GM12801 (cell line): Measurements from ENCODE around the gene GYG1.

ENCODE experiments used
- TF ChIP-seq, protein P1 (sequence below): IDR thresholded peaks from one replicate; pipeline ENCODE4 v1.5.1; 2011; ENCODE audit warnings: control low read depth; ENCODE audit not compliant: insufficient read length; ENCODE audit errors: extremely low read depth

The GYG1 gene

DNA sequence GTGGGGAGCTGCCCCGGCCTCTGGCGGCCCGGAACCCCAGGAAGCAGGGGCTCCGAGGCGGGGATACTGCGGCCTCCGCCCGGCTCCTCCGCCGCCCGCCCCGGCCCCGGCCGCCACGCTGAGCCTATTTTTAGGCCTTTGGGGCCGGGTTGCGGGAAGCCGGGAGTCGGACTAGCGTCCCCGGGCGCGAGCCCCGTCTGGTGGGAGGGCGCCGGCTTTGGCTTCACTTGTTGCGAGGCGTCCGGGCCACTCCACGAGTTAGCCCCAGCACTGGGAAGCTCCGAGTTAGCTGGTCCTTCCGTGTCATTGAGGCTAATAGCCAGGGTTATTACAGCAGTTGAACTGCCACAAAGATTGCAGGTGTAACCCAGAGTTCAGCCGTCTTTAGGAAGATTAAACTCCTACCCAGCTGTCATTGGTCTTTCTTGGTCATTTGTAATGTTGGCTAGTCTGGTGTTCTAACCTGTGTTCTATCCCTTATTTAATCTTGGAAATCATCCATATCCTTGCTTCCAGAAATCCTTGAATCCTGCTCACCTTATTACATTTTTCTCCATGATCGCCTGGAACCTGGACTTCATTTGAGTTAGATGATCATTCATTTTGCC is 791 bp downstream of the GYG1 start:
- TF ChIP-seq, protein P1, sequence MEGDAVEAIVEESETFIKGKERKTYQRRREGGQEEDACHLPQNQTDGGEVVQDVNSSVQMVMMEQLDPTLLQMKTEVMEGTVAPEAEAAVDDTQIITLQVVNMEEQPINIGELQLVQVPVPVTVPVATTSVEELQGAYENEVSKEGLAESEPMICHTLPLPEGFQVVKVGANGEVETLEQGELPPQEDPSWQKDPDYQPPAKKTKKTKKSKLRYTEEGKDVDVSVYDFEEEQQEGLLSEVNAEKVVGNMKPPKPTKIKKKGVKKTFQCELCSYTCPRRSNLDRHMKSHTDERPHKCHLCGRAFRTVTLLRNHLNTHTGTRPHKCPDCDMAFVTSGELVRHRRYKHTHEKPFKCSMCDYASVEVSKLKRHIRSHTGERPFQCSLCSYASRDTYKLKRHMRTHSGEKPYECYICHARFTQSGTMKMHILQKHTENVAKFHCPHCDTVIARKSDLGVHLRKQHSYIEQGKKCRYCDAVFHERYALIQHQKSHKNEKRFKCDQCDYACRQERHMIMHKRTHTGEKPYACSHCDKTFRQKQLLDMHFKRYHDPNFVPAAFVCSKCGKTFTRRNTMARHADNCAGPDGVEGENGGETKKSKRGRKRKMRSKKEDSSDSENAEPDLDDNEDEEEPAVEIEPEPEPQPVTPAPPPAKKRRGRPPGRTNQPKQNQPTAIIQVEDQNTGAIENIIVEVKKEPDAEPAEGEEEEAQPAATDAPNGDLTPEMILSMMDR = no peak

DNA sequence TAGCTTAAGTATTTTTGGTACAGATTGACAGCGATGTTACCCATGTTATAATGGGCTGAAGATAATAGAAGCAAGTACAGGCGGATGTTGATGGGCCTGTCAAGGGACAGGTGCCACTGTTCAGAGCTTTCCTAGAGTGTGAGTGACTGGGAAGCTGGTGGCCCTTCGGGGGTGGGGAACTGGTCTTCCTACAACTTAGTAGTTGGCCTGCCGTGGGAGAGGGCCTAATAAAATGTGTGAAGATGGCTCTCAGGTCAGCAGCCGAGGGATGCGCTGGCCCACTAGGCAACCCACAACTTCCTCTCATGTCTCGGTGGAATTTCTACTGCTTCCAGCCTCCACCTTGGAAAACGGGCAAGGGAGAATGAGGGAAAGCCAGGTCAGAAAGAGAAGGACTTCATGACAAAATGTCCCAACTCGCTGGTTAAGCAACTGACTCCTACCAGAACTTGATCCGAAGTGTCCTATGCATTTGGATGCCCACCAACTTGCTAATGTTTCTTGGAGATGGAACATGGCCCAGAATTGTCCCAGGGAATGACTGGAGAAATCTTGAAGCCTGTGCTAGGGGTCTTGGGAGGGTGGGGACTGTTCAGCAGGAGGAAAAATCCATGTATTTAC is 1.4 kb downstream of the GYG1 start:
- TF ChIP-seq, protein P1 = no peak

DNA sequence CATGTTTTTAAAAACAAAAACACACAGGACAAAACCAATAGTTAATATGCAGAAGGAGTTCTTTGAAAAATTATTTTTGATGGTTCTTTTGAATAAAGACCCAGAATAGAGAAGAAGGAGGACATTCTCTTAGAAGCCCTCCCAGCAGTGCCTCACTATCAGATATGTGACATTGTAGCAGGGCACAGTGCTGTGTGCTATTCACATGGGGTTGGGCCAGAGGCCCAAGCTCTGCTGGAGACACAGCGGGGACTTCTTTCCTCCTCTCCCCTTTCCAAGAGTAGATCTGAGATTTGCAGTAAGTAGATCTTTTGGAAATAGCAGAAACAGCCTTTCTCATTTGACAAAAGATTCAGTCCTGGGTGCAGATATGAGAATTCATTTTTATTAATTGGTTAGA is 6.3 kb downstream of the GYG1 start:
- TF ChIP-seq, protein P1 = no peak

DNA sequence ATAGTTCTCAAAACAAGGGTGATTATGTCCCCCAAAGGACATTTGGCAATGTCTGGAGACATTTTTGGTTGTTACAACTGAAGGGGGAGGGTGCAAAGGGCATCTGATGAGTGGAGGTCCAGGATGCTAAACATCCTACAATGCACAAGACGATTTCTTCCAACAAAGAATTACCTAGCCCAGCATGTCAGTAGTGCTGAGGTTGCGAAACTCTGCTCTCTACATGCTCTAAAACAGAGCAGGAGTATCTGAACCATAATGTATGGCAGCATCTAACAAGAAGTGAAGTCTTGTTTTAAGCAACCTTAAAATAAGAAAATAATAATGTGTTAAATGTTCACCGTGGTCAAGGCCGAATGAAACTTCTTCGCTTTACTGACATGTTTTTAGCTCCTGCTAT is 7.0 kb downstream of the GYG1 start:
- TF ChIP-seq, protein P1 = no peak

DNA sequence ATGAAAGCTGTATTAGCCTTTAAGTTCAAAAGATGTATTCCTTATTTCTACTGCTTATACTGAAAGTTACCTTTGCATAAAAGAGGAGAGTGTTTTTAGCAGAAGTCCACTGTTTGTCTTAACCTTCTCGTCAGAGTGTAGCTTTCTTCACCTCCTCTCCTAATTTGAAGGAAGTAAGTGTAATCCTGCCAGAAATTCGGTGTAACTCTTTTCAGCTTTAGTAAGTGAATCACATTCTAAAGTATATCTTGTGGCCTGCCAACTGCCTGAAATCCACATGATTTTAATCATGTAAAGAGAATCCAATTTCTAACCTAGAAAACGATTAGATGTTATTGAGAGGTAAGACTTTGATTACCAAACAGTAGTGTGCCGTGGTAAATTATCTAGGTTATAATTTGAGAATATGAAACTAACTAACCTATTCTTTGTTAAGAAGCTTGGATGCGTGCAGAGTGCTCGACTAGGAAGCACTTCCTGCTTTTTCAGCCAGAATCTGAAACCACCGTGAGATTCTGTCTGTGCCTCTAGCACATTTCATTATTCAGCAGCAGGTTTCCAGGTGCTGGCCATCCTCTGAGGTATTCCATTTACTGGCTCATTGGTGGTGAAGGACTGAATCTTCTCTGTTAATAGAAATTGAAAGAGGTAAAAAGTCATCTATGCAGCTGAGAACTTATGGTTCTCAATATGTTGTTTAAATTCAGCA is 7.5 kb downstream of the GYG1 start:
- TF ChIP-seq, protein P1 = no peak

DNA sequence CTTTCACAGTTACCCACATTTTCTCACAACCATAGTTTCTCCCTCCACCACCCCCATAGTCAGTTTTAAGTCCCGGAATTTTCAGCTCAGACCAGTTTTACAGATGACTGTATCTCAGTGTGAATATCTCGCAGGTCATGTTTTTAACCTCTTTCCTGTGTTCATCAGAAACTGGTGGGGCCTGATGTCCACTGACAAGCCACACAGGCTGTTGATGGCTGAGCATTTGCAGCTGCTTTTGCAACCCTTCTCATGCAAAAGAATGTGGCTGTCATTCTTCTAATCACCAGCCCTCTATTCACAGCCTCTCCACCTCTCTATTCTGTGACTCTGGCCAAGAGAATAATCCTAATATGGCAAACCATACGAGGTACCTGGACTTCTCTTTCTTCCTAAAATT is 8.5 kb downstream of the GYG1 start:
- TF ChIP-seq, protein P1 = no peak

DNA sequence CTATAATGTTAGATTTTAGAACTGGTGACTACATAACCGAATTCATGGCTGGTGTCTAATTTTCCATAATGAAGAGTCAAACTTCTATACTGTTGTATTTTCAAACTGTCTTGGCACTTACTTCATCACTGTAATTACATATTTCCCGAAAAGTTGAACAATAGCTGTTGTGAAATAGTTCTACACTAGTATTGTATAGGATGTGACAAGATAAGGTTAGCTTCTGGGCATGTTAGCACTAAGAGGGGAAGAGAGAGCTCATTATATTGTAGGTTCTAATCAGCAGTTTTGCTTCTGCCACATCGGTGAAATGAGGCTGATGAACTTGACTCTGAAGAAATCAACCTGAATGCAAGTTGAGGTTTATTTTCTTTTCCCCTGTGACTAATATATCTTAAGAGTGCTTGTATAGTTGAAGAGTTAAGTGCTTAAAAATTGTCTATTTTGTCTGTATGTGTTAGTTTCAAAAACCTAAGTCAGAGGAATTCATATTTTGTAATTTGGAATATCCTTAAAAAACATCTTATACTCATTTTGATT is 8.9 kb downstream of the GYG1 start:
- TF ChIP-seq, protein P1 = no peak
